Activated CD4-positive, alpha-beta memory T cell treated with anti-CD3 and anti-CD28 coated beads for 36 hours (primary cell): ENCODE results near the gene NAP1L1. TPM values are rescaled to one million over a fixed set of nuclear protein-coding genes. Genes with fewer than 3 reads are reported as not detected.
A peak's percentile ranks its signal among the peaks of the same experiment; 100 is the strongest.

ENCODE experiments used
- CTCF ChIA-PET: fragments of 350-600 bp; sonication (Branson Sonifier 250); formaldehyde crosslinking; loops from one replicate; lab custom pipeline; 2021; ENCODE audit warnings: antibody characterized with exemption, inconsistent platforms; lab: Charles Lee
- POLR2A ChIA-PET: fragments of 350-600 bp; sonication (Branson Sonifier 250); formaldehyde crosslinking; loops from one replicate; lab custom pipeline; 2021; ENCODE audit warnings: antibody characterized with exemption; lab: Charles Lee
- DNase-seq: peaks from one replicate; pipeline ENCODE4 v3.0.0-alpha.2; 2020
- H3K27ac Mint-ChIP-seq: one replicate; pipeline ENCODE4 v1.8.0; 2021; ENCODE audit warnings: mixed read lengths
- H3K27me3 Mint-ChIP-seq: one replicate; pipeline ENCODE4 v1.8.0; 2021; ENCODE audit warnings: mixed read lengths
- H3K36me3 Mint-ChIP-seq: one replicate; pipeline ENCODE4 v1.8.0; 2021; ENCODE audit warnings: mixed read lengths
- H3K4me1 Mint-ChIP-seq: one replicate; pipeline ENCODE4 v1.8.0; 2021; ENCODE audit warnings: low read depth, mixed read lengths
- H3K4me3 Mint-ChIP-seq: one replicate; pipeline ENCODE4 v1.8.0; 2021; ENCODE audit warnings: mild to moderate bottlenecking, mixed read lengths
- H3K9me3 Mint-ChIP-seq: one replicate; pipeline ENCODE4 v1.8.0; 2021; ENCODE audit warnings: mixed read lengths
- intact Hi-C: fragments of 100-400 bp; cut with micrococcal nuclease; formaldehyde crosslinking; loops from one replicate; pipeline ENCODE4 v1.15.1; 2023
- total RNA-seq, 2 experiments: library from RNA; stranded (reverse); gene quantifications; one replicate each; pipeline ENCODE4 v1.2.3, GENCODE V29; 2021

Gene NAP1L1
- total RNA-seq, 2 experiments from 2014 or later = 889 to 895 TPM

DNA sequence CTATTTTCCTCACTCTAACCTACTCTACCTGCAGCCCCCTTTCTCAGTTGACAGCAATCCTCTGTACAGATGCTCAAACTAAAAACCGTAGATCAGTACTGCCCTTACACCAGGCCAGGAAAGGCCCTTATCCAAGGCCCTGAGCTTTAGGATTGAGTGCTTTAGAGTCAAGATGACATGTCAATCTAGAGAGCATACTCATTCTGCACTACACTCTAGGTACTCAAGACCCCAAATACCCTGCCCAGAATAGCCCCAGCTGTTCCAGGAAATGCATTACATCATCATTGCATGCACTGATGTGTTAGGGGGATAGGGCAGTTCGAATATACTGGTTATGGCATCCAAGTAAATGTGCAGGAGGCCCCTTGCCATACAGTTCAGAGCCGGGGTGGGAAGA is 49.4 kb downstream of the NAP1L1 start:
- CTCF ChIA-PET = interaction anchor here (0.7 to 6.4 kb wide), 4 partner anchors 15 to 511 kb away, joined by 3 to 67 read pairs (median 3); no protein-coding TSS in a partner anchor
- peaks cover 4% of the 10 kb centered on the region for H3K36me3 Mint-ChIP-seq
- H3K4me1 Mint-ChIP-seq = peaks cover 22% of the 10 kb centered on the region
- no peak overlapping the region for H3K27ac Mint-ChIP-seq
- no peak for DNase-seq
- H3K4me3 Mint-ChIP-seq = no peak overlapping the region
- POLR2A ChIA-PET = interaction anchor here (1.0 kb wide), 1 partner anchor 101 kb away, joined by 3 read pairs; no protein-coding TSS in a partner anchor
- intact Hi-C loops = loop anchor here (5.0 kb wide), 1 partner anchor 422 kb away; no protein-coding TSS in a partner anchor
- no peaks in the 10 kb centered on the region for H3K9me3 Mint-ChIP-seq
- H3K27me3 Mint-ChIP-seq = no peaks in the 10 kb centered on the region

DNA sequence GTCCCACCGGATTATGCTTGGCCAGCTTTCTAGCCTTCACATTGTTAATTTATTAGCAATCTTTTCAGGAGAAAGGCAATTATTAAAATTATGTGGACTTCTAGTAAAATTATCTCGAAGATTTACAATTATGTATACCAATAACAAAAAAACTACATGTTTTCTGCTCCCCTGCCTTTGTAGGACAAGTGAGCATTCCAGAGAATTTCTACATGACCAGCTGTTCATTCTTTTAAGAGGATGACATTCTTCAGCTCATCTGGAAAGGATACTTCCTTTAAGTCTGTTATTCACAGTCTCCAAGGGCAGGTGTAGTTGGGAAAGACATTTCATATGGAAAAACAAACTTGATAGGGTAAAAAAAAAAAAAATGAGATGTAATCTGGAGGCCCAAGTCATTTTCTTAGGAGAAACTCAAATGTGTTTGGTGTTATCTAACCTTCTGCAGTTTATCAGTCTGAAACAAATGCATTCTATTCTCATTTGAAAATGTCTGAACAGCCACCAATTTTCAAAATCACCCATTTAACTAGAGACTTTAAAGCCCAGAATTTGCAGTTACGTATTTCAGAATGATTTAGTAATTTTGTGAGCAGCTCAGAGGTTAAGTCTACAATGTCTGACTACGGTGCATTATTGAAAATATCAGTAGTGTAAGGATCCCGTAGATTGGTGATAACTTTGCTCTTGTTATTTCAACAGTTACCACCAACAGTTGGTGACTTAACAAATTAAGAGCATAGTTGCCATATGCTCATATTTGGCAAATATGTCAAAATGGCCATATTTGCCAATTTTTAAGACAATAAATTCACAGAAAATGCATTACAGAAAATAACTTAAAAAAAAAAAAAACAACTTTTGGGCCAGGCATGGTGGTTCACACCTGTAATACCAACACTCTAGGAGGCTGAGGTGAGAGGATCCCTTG is 51.1 kb downstream of the NAP1L1 start:
- H3K4me3 Mint-ChIP-seq = peak overlapping the region; percentile 96
- ChIA-PET POLR2A (interaction anchor here (0.6 to 5.4 kb wide), 5 partner anchors 7 to 554 kb away, joined by 3 to 88 read pairs (median 10); partner anchors contain the start of gene GLIPR1), CTCF (interaction anchor here (0.8 to 6.4 kb wide), 8 partner anchors 8 to 507 kb away, joined by 3 to 67 read pairs (median 4); no protein-coding TSS in a partner anchor)
- peaks cover 17% of the 10 kb centered on the region for H3K36me3 Mint-ChIP-seq
- DNase-seq = no peak
- no peaks in the 10 kb centered on the region for H3K9me3 Mint-ChIP-seq
- no peak overlapping the region for H3K27ac Mint-ChIP-seq
- H3K4me1 Mint-ChIP-seq = peaks cover 32% of the 10 kb centered on the region
- no peaks in the 10 kb centered on the region for H3K27me3 Mint-ChIP-seq
- intact Hi-C loops = loop anchor here (5.0 kb wide), 5 partner anchors 124 to 1496 kb away; partner anchors contain the start of gene ATXN7L3B

DNA sequence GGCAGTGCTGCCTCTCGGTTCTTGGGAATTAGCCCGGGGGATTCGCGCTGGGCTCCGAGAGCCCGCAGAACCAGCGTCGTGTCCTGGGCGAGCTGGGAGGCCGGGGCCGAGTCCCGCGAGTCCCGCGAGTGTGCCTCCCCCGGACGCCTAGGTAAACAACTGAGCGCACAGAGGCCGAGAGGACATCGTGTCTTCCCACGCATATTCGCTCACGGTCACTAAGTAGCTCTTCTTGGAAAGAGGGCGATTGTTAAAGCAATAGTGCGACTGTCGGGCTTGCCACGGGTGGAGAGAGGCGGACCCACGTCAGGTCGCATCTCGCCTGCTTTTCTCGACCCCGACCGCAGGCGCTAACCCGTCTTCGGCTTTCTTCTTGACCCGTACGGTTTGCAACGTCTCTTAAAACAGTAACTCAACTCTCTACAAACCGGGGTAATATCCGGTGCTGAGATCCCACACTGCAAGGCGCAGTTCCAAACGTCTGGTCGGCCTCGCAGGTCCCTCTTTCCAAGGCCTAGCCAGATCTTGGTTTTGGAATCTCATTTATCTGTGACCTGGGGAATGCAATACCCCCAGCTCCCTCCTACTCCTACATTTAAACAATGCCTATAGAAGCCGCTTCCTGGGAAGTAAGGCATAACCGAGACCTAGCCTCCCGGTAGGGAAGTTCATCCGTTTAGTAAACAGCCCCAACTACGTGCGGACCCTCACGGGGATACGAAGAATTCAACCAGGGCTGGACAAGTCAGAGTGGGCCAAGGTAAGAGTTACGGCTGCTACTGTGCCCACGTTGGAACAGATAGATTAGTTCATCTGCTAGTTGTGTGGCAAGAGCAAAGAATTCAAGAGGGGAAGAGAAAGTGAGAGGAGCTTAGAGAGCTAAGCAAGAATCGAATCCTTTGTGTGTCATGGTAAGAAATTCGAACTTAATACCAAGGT is 52.2 kb downstream of the NAP1L1 start:
- H3K9me3 Mint-ChIP-seq = no peaks in the 10 kb centered on the region
- peak overlapping the region; percentile 94 for H3K27ac Mint-ChIP-seq
- DNase-seq = peak; percentile 61
- H3K27me3 Mint-ChIP-seq = no peaks in the 10 kb centered on the region
- peaks cover 20% of the 10 kb centered on the region for H3K36me3 Mint-ChIP-seq
- H3K4me1 Mint-ChIP-seq = peaks cover 30% of the 10 kb centered on the region
- ChIA-PET POLR2A (interaction anchor here (0.6 to 5.4 kb wide), 29 partner anchors 8 to 641 kb away, joined by 3 to 88 read pairs (median 5); partner anchors contain the start of genes BBS10, GLIPR1, GLIPR1L2 and KRR1), CTCF (interaction anchor here (0.5 to 6.4 kb wide), 43 partner anchors 8 to 697 kb away, joined by 3 to 67 read pairs (median 4); partner anchors contain the start of genes BBS10, GLIPR1L1, GLIPR1L2 and KRR1)
- intact Hi-C loops = loop anchor here (5.0 kb wide), 5 partner anchors 125 to 1495 kb away; partner anchors contain the start of gene ATXN7L3B
- H3K4me3 Mint-ChIP-seq = peak overlapping the region; percentile 96

DNA sequence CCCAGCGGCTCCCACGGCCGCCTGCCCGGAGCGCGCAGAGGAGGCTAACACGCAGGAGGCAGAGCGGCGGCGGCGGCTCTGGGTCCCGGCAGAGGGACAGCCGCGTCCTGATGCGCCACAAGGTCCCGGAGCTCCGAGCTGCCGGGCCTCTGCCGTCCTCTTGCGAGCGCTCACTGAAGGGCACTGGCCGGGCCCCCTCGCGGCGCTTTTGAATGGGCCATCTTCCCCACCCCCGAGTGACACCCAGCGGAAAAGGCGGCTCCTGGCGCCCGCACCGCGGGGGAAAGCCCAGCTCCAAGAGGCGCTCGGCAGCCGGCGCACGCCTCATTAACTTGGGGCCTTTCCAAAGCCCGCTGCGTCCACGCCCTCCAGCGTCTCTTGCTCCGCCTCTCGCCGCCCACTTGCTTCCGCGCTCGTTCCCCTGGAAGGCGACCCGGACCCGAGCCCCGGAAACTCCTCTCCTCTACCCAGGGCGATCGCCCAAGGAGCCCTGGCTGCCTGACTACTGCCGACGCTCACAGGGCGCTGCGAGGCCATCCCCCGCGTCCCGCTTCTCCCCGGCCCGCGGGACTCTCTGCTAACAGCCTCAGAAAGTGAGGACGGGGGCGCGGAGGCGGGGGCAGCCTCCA is 53.0 kb downstream of the NAP1L1 start, which contains the start of gene PHLDA1:
TSS of gene PHLDA1 (minus strand) at position 363 of the 629 bp plus-strand sequence.
- Mint-ChIP-seq H3K9me3 (no peaks in the 10 kb centered on the region), H3K27ac (peak within 1 kb of the TSS; percentile 94), H3K4me1 (peaks cover 35% of the 10 kb centered on the region), H3K36me3 (peaks cover 24% of the 10 kb centered on the region), H3K4me3 (peak within 1 kb of the TSS; percentile 96), H3K27me3 (no peaks in the 10 kb centered on the region)
- CTCF ChIA-PET = interaction anchor here (0.5 to 6.4 kb wide), 41 partner anchors 9 to 697 kb away, joined by 3 to 67 read pairs (median 4); partner anchors contain the start of genes BBS10, GLIPR1L1, GLIPR1L2 and KRR1
- POLR2A ChIA-PET = interaction anchor here (0.8 to 5.4 kb wide), 35 partner anchors 9 to 641 kb away, joined by 3 to 88 read pairs (median 4); partner anchors contain the start of genes BBS10, GLIPR1, GLIPR1L2 and KRR1
- intact Hi-C loops = loop anchor here (1.0 to 5.0 kb wide), 16 partner anchors 11 to 1494 kb away; partner anchors contain the start of genes ATXN7L3B, GLIPR1, KRR1 and NAP1L1
- peak; percentile 97 for DNase-seq

DNA sequence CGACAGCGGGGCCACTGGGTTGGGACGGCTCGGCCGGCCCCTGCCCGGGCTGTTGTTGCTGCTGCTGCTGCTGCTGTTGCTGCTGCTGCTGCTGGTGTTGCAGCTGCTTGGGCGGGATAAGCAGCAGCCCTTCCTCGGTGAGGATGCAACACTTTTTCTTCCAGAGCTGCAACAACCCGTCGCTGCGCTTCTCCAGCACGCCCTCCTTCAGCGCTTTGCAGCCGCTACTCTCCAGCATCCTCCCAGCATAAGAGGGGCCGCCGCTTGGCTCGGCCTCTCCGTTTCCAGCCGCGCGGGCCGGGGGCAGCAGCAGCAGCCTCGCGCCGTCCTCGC is 53.4 kb downstream of the NAP1L1 start:
- H3K27ac Mint-ChIP-seq = peak overlapping the region; percentile 94
- peak overlapping the region; percentile 96 for H3K4me3 Mint-ChIP-seq
- H3K36me3 Mint-ChIP-seq = peaks cover 24% of the 10 kb centered on the region
- CTCF ChIA-PET = interaction anchor here (0.6 to 6.4 kb wide), 34 partner anchors 10 to 696 kb away, joined by 3 to 67 read pairs (median 4); partner anchors contain the start of genes GLIPR1L1, GLIPR1L2 and KRR1
- DNase-seq = no peak
- peaks cover 39% of the 10 kb centered on the region for H3K4me1 Mint-ChIP-seq
- intact Hi-C loops = loop anchor here (1.0 to 5.0 kb wide), 16 partner anchors 11 to 1494 kb away; partner anchors contain the start of genes ATXN7L3B, GLIPR1, KRR1 and NAP1L1
- POLR2A ChIA-PET = interaction anchor here (0.8 to 5.4 kb wide), 32 partner anchors 9 to 640 kb away, joined by 3 to 88 read pairs (median 5); partner anchors contain the start of genes BBS10, GLIPR1, GLIPR1L2 and KRR1
- H3K27me3 Mint-ChIP-seq = no peaks in the 10 kb centered on the region
- H3K9me3 Mint-ChIP-seq = no peaks in the 10 kb centered on the region

DNA sequence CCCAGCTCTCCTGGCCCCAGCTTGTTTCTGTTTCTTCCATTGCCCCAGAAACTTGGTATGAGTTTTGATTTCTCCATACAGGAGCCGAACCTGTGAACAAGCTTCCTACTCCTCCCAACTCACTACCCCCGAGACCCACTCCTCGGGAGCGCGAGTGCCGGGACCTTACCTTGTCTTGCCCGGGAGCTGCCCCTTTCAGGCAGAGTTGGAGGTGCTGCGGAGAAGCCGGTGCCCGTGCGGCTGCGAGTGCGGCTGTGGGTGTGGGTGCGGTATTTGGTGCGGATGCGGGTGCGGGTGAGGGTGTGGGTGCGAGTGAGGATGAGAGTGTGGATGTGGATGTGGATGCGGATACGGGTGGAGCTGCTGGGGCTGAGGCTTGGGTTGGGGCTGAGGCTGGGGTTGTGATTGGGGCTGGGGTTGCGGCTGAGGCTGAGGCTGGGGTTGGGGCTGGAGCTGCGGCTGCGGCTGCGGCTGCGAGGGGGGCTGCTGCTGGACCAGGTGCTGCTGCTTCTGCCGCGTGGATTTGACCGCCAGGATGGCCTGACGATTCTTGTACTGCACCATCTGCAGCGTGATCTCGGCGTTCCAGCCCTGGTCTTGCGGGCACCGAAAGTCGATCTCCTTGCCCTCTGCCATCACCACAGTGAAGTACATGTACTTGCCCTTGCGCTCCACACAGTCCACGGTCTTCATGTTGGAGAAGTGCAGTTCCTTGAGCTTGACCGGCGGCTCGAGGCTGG is 54.0 kb downstream of the NAP1L1 start:
- intact Hi-C loops = loop anchor here (1.0 to 5.0 kb wide), 16 partner anchors 10 to 1493 kb away; partner anchors contain the start of genes ATXN7L3B, GLIPR1, KRR1 and NAP1L1
- peaks cover 44% of the 10 kb centered on the region for H3K4me1 Mint-ChIP-seq
- DNase-seq = peak; percentile 75
- ChIA-PET CTCF (interaction anchor here (0.6 to 6.4 kb wide), 29 partner anchors 10 to 678 kb away, joined by 3 to 67 read pairs (median 4); partner anchors contain the start of genes GLIPR1L2 and KRR1), POLR2A (interaction anchor here (0.8 to 5.4 kb wide), 28 partner anchors 10 to 640 kb away, joined by 3 to 88 read pairs (median 5); partner anchors contain the start of genes BBS10, GLIPR1, GLIPR1L2 and KRR1)
- peak overlapping the region; percentile 96 for H3K4me3 Mint-ChIP-seq
- H3K36me3 Mint-ChIP-seq = peaks cover 24% of the 10 kb centered on the region
- H3K27me3 Mint-ChIP-seq = no peaks in the 10 kb centered on the region
- peak overlapping the region; percentile 94 for H3K27ac Mint-ChIP-seq
- H3K9me3 Mint-ChIP-seq = no peaks in the 10 kb centered on the region

DNA sequence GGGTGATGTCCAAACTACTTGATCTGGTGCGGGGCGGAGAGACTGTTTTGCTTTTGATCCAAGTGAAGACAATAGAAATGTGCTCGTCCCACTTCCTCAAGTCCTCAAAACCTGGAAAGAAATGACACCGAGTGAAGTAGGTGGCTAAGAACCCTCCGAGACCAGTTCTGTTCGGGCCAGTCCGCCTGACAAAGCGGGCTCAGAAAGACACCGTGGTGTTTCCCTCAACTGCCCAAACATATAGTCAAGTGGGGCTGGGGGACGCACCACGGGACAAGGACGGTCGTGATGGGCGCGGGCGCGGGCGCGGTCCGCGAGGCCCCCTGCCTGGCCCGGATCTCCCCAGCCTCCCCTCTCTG is 54.5 kb downstream of the NAP1L1 start:
- peak; percentile 36 for DNase-seq
- Mint-ChIP-seq H3K4me3 (peak overlapping the region; percentile 96), H3K9me3 (no peaks in the 10 kb centered on the region), H3K4me1 (peaks cover 47% of the 10 kb centered on the region), H3K36me3 (peaks cover 24% of the 10 kb centered on the region), H3K27ac (peak overlapping the region; percentile 94), H3K27me3 (no peaks in the 10 kb centered on the region)
- intact Hi-C loops = loop anchor here (2.0 to 5.0 kb wide), 6 partner anchors 127 to 1493 kb away; partner anchors contain the start of genes ATXN7L3B and GLIPR1
- CTCF ChIA-PET = interaction anchor here (0.6 to 6.4 kb wide), 9 partner anchors 9 to 677 kb away, joined by 3 to 67 read pairs (median 5); no protein-coding TSS in a partner anchor
- POLR2A ChIA-PET = interaction anchor here (1.2 to 5.4 kb wide), 8 partner anchors 9 to 546 kb away, joined by 3 to 88 read pairs (median 14); partner anchors contain the start of genes KRR1 and NAP1L1

DNA sequence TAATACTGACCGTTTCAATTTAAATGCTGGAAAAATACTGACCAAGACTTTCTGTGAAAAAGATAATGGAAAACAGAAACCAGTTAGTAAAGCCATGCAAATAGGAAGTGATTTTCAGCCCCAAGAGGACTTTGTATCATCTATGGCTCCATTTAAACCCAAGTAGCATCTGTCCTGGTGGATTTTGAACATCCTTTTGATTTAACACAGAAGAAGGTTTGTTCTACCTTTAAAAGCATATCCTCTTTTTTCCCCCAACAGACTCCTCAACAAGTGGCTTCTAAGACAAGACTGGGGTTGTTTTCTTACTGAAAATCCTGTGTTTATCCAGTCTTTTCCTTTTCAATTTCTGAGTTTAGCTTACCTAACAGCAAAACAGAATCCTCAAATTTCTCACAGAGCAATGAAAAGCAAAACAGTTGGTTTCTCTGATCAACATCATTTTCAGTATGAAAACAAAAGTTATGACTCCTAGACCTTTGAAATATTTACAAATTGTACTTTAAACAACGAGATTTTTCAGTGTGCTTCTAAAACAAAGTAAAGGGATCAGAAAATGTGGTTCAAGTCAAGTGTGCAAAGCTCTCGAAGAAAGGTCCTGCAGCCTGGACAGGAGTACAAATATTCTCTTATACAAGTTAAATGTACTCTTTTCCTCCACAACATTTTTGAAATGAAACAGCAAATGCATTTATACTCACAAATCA is 55.8 kb downstream of the NAP1L1 start:
- Mint-ChIP-seq H3K27me3 (no peaks in the 10 kb centered on the region), H3K4me3 (peak overlapping the region; percentile 96), H3K4me1 (peaks cover 51% of the 10 kb centered on the region), H3K27ac (peak overlapping the region; percentile 94), H3K9me3 (no peaks in the 10 kb centered on the region), H3K36me3 (peaks cover 24% of the 10 kb centered on the region)
- no peak for DNase-seq
- ChIA-PET POLR2A (interaction anchor here (1.2 to 5.4 kb wide), 3 partner anchors 8 to 517 kb away, joined by 3 to 88 read pairs (median 15); partner anchors contain the start of gene KRR1), CTCF (interaction anchor here (0.7 to 5.0 kb wide), 4 partner anchors 8 to 502 kb away, joined by 3 to 41 read pairs (median 3); no protein-coding TSS in a partner anchor)
- intact Hi-C loops = no loop called here

DNA sequence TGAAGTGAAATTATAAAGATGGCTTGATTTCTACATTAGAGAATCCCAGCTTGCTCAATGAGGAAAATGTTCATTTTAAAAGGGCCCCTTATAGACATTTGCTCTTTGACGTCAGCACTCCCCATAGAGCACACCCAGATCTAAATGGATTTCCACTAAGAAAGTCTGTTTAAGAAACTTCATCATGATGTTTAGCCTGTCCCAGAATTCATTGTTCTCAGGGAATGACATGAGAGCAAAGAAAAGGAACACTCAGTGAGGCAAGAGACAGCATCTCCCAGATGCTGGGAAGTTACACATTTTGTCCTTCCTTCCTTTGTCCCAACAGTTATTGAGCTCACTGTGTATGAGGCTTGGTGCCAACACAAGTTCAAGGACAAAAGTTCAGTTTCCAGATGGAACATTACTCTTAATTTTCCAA is 57.8 kb downstream of the NAP1L1 start:
- no peak overlapping the region for H3K27ac Mint-ChIP-seq
- peaks cover 47% of the 10 kb centered on the region for H3K4me1 Mint-ChIP-seq
- H3K36me3 Mint-ChIP-seq = peaks cover 24% of the 10 kb centered on the region
- no peaks in the 10 kb centered on the region for H3K27me3 Mint-ChIP-seq
- ChIA-PET POLR2A (no interaction called here), CTCF (interaction anchor here (0.6 kb wide), 1 partner anchor 188 kb away, joined by 4 read pairs; no protein-coding TSS in a partner anchor)
- no peak for DNase-seq
- no peak overlapping the region for H3K4me3 Mint-ChIP-seq
- intact Hi-C loops = no loop called here
- no peaks in the 10 kb centered on the region for H3K9me3 Mint-ChIP-seq
